CD8-positive, alpha-beta memory T cell (primary cell): ENCODE measurements around the gene IQSEC3. TPM values are rescaled to one million over a fixed set of nuclear protein-coding genes. Genes with fewer than 3 reads are reported as not detected.
A peak's percentile ranks its signal among the peaks of the same experiment; 100 is the strongest.

Source experiments
- CTCF ChIA-PET: fragments of 350-600 bp; sonication (Branson Sonifier 250); formaldehyde crosslinking; loops from one replicate; lab custom pipeline; 2021; ENCODE audit warnings: antibody characterized with exemption; lab: Charles Lee
- POLR2A ChIA-PET: fragments of 350-600 bp; sonication (Branson Sonifier 250); formaldehyde crosslinking; loops from one replicate; lab custom pipeline; 2021; ENCODE audit warnings: antibody characterized with exemption; lab: Charles Lee
- DNase-seq, 5 donors: peaks; one replicate each; pipeline versions ENCODE4 v3.0.0 to v3.0.0-alpha.2; 2020 to 2022; ENCODE audit warnings: mixed read lengths in 1 of 5
- H3K27ac ChIP-seq: one replicate; pipeline ENCODE4 v1.7.0; 2013; ENCODE audit warnings: low read depth, mild to moderate bottlenecking, low read length, moderate library complexity
- H3K27me3 ChIP-seq: 2 replicates; pipeline ENCODE4 v1.7.0; 2013; ENCODE audit warnings: low read length, mild to moderate bottlenecking; ENCODE audit not compliant: insufficient read depth, poor library complexity, severe bottlenecking
- H3K36me3 ChIP-seq: 2 replicates; pipeline ENCODE4 v1.7.0; 2013; ENCODE audit warnings: mild to moderate bottlenecking, low read length, moderate library complexity; ENCODE audit not compliant: insufficient read depth
- H3K4me1 ChIP-seq: 2 replicates; pipeline ENCODE4 v1.7.0; 2013; ENCODE audit warnings: mild to moderate bottlenecking, low read length, moderate library complexity; ENCODE audit not compliant: insufficient read depth
- H3K4me3 ChIP-seq: 2 replicates; pipeline ENCODE4 v1.7.0; 2013; ENCODE audit warnings: mild to moderate bottlenecking, low read length
- H3K9me3 ChIP-seq: 2 replicates; pipeline ENCODE4 v1.7.0; 2013; ENCODE audit warnings: mild to moderate bottlenecking, low read length
- H3K27ac Mint-ChIP-seq, 8 donors: one replicate each; pipeline ENCODE4 v1.8.0; 2020 to 2021; ENCODE audit warnings: mixed read lengths in 8 of 8, mild to moderate bottlenecking in 6 of 8, inconsistent platforms in 3 of 8, moderate library complexity in 3 of 8
- H3K27me3 Mint-ChIP-seq, 2 donors: one replicate each; pipeline ENCODE4 v1.8.0; 2020 to 2021; ENCODE audit warnings: mixed read lengths in 2 of 2, mild to moderate bottlenecking in 1 of 2, moderate library complexity in 1 of 2
- H3K36me3 Mint-ChIP-seq, 3 donors: one replicate each; pipeline ENCODE4 v1.8.0; 2020 to 2021; ENCODE audit warnings: mixed read lengths in 3 of 3, inconsistent platforms in 1 of 3, mild to moderate bottlenecking in 1 of 3
- H3K4me1 Mint-ChIP-seq, 3 donors: one replicate each; pipeline ENCODE4 v1.8.0; 2020 to 2021; ENCODE audit warnings: mixed read lengths in 3 of 3, inconsistent platforms in 1 of 3, mild to moderate bottlenecking in 1 of 3
- H3K4me3 Mint-ChIP-seq, 7 donors: one replicate each; pipeline ENCODE4 v1.8.0; 2020 to 2021; ENCODE audit warnings: mixed read lengths in 7 of 7, mild to moderate bottlenecking in 6 of 7, moderate library complexity in 4 of 7, inconsistent platforms in 2 of 7
- H3K9me3 Mint-ChIP-seq, 5 donors: one replicate each; pipeline ENCODE4 v1.8.0; 2020 to 2022; ENCODE audit warnings: mixed read lengths in 5 of 5, mild to moderate bottlenecking in 3 of 5, moderate library complexity in 2 of 5, inconsistent platforms in 1 of 5
- polyA plus RNA-seq: library from polyadenylated mRNA; unstranded; fragments of 300-500 nt; fragmentation: Illumina TruSeq; gene quantifications from one replicate; pipeline ENCODE4 v1.2.3, GENCODE V29; 2021
- total RNA-seq, 2 experiments: library from RNA; stranded (reverse); gene quantifications; one replicate each; pipeline ENCODE4 v1.2.3, GENCODE V29; 2021

The IQSEC3 gene
- total and polyA plus RNA-seq, 3 experiments from 2014 or later = 0.53 to 0.88 TPM; not detected in 1

- Histone ChIP-seq H3K36me3 (no peaks in the 10 kb centered on the region), H3K27me3 (no peaks in the 10 kb centered on the region), H3K9me3 (no peaks in the 10 kb centered on the region), H3K4me1 (no peaks in the 10 kb centered on the region), H3K4me3 (no peak overlapping the region), H3K27ac (no peak overlapping the region)
- Mint-ChIP-seq H3K36me3 (no peaks in the 10 kb centered on the region), H3K4me3 (no peak overlapping the region), H3K9me3 (no peaks in the 10 kb centered on the region), H3K27me3 (peaks cover 4 to 47% of the 10 kb centered on the region in 2 donors), H3K27ac (peak overlapping the region in 1 of 8 donors; percentile 11), H3K4me1 (peaks cover 3 to 8% (median 8%) of the 10 kb centered on the region in 3 donors)
- DNase-seq = no peak
- ChIA-PET POLR2A (no interaction called here), CTCF (no interaction called here)
Observed at GRCh38 chr12:176321-177181, 110.0 kb downstream of the IQSEC3 start.

- H3K4me3 Mint-ChIP-seq = no peak overlapping the region
- POLR2A ChIA-PET = no interaction called here
- no peaks in the 10 kb centered on the region for H3K27me3 ChIP-seq
Observed at GRCh38 chr12:177336-177979, 110.9 kb downstream of the IQSEC3 start.

DNA sequence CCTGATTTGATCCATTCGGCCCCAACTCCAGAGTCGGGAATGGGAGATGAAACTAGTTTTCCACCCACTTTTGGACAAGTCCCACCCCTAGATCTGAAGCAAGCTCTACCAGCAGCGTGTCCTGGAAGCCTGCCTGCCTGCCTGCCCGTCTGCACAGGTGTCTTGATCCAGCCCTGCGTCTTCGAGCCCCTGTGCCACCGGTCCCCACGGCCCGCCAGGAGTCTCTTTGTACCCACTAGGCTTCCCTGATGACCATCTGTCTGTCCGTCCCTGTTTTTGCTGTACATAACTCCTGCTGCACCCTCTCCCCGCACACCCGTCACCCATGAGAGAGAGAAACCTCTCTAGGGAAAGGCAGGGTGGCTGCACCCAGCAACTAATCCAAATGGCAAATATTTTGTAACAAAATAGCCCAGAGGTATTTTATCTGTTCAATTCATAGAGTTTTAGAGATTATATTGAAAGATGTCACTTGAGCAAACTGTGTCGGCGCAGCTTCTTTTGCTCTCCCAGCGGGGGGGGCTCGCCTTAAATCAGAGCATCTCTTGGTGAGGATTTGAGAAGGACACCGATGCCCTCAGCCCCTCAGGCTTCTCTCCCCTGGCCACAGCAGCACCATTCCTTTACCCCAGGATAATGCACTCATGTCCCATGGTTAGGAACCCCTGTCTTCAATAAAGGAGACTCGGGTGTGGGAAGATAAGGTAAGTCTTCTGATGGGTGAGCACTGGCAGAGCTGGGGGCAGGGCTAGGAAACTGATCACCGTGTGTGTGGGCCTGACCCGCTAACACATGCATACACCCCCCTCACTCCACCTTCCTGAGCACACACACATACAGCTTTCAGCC, 111.6 kb downstream of the IQSEC3 start:
- H3K27ac Mint-ChIP-seq = no peak overlapping the region
- no peaks in the 10 kb centered on the region for H3K36me3 Mint-ChIP-seq
- peaks cover 3 to 8% (median 8%) of the 10 kb centered on the region in 3 donors for H3K4me1 Mint-ChIP-seq
- no peaks in the 10 kb centered on the region for H3K9me3 Mint-ChIP-seq
- no peak overlapping the region for H3K4me3 Mint-ChIP-seq
- Histone ChIP-seq H3K4me3 (no peak overlapping the region), H3K9me3 (no peaks in the 10 kb centered on the region), H3K27me3 (no peaks in the 10 kb centered on the region), H3K27ac (no peak overlapping the region), H3K4me1 (no peaks in the 10 kb centered on the region), H3K36me3 (no peaks in the 10 kb centered on the region)
- ChIA-PET POLR2A (no interaction called here), CTCF (no interaction called here)
- H3K27me3 Mint-ChIP-seq = peaks cover 2 to 45% of the 10 kb centered on the region in 2 donors
- no peak for DNase-seq

More at GRCh38 chr12:177336-177979, 110.9 kb downstream of the IQSEC3 start:
- no peaks in the 10 kb centered on the region for H3K9me3 Mint-ChIP-seq
- peaks cover 3 to 8% (median 8%) of the 10 kb centered on the region in 3 donors for H3K4me1 Mint-ChIP-seq
- CTCF ChIA-PET = no interaction called here
- no peak overlapping the region for H3K27ac ChIP-seq
- peaks cover 4 to 47% of the 10 kb centered on the region in 2 donors for H3K27me3 Mint-ChIP-seq
- no peaks in the 10 kb centered on the region for H3K36me3 ChIP-seq
- H3K27ac Mint-ChIP-seq = no peak overlapping the region
- H3K4me3 ChIP-seq = no peak overlapping the region
- no peaks in the 10 kb centered on the region for H3K4me1 ChIP-seq
- no peak for DNase-seq
- H3K36me3 Mint-ChIP-seq = no peaks in the 10 kb centered on the region
- no peaks in the 10 kb centered on the region for H3K9me3 ChIP-seq

DNA sequence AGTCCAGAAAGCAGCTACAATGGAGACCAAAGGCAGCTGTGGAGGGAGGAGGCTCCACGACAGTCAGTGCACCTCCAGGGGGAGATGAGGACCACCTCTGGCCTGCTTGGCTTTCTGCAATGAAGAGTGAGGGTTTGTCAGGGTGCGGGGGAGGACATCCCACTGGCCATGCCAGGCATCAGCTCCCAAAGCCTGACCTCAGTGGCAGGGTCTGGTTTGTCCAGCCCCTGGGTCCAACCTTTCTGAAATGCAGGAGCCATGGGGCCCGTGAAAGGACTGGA, 112.2 kb downstream of the IQSEC3 start:
- peaks cover 3 to 8% (median 8%) of the 10 kb centered on the region in 3 donors for H3K4me1 Mint-ChIP-seq
- no peaks in the 10 kb centered on the region for H3K9me3 ChIP-seq
- H3K36me3 Mint-ChIP-seq = no peaks in the 10 kb centered on the region
- ChIA-PET CTCF (no interaction called here), POLR2A (no interaction called here)
- H3K27me3 Mint-ChIP-seq = peaks cover 2 to 45% of the 10 kb centered on the region in 2 donors
- H3K4me3 ChIP-seq = no peak overlapping the region
- no peaks in the 10 kb centered on the region for H3K9me3 Mint-ChIP-seq
- no peak overlapping the region for H3K27ac ChIP-seq
- no peak for DNase-seq
- H3K27me3 ChIP-seq = no peaks in the 10 kb centered on the region
- H3K27ac Mint-ChIP-seq = no peak overlapping the region
- H3K4me1 ChIP-seq = no peaks in the 10 kb centered on the region
- H3K4me3 Mint-ChIP-seq = no peak overlapping the region
- H3K36me3 ChIP-seq = no peaks in the 10 kb centered on the region

GRCh38 chr12:179131-179884, 112.7 kb downstream of the IQSEC3 start:
- Mint-ChIP-seq H3K4me1 (peaks cover 3 to 8% (median 8%) of the 10 kb centered on the region in 3 donors), H3K9me3 (no peaks in the 10 kb centered on the region), H3K27ac (no peak overlapping the region), H3K36me3 (no peaks in the 10 kb centered on the region), H3K27me3 (peaks cover 2 to 43% of the 10 kb centered on the region in 2 donors), H3K4me3 (no peak overlapping the region)
- POLR2A ChIA-PET = no interaction called here
- Histone ChIP-seq H3K27me3 (no peaks in the 10 kb centered on the region), H3K4me3 (no peak overlapping the region), H3K27ac (no peak overlapping the region), H3K9me3 (no peaks in the 10 kb centered on the region), H3K4me1 (no peaks in the 10 kb centered on the region), H3K36me3 (no peaks in the 10 kb centered on the region)
- no peak for DNase-seq
- CTCF ChIA-PET = no interaction called here

GRCh38 chr12:179885-180284, 113.3 kb downstream of the IQSEC3 start:
- CTCF ChIA-PET = no interaction called here
- H3K36me3 Mint-ChIP-seq = no peaks in the 10 kb centered on the region

DNA sequence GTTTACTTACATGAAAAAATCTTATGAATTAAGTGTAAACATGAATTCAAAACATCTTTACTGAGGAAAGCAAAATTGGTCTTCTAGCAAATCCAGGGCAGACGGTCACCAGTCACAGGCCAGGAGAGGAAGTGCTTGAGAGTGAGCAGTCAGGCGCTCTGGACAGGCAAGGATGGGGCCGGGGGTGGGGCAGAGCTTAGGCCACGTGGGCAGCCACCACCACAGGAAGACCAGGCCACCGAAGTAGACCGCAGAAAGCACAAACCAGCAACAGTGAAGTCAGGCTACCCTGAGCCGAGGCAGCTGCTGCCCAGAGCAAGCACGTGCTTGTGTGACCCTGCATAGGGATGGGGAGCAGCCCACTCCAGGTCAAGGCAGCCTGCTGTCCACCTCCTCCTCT, 113.9 kb downstream of the IQSEC3 start:
- Histone ChIP-seq H3K36me3 (no peaks in the 10 kb centered on the region), H3K27me3 (no peaks in the 10 kb centered on the region), H3K27ac (no peak overlapping the region), H3K9me3 (no peaks in the 10 kb centered on the region), H3K4me1 (no peaks in the 10 kb centered on the region), H3K4me3 (no peak overlapping the region)
- Mint-ChIP-seq H3K4me3 (peak overlapping the region in 1 of 7 donors; percentile 81), H3K27me3 (peaks cover 2 to 47% of the 10 kb centered on the region in 2 donors), H3K4me1 (peaks cover 3 to 8% (median 8%) of the 10 kb centered on the region in 3 donors), H3K27ac (peak overlapping the region in 2 of 8 donors; percentile 11 to 38), H3K36me3 (no peaks in the 10 kb centered on the region), H3K9me3 (no peaks in the 10 kb centered on the region)
- POLR2A ChIA-PET = no interaction called here
- no peak for DNase-seq
- CTCF ChIA-PET = no interaction called here

More at GRCh38 chr12:179885-180284, 113.3 kb downstream of the IQSEC3 start:
- Mint-ChIP-seq H3K27ac (peak overlapping the region in 1 of 8 donors; percentile 74), H3K27me3 (peaks cover 2 to 45% of the 10 kb centered on the region in 2 donors), H3K4me3 (no peak overlapping the region), H3K9me3 (no peaks in the 10 kb centered on the region), H3K4me1 (peaks cover 3 to 8% (median 8%) of the 10 kb centered on the region in 3 donors)
- Histone ChIP-seq H3K27me3 (no peaks in the 10 kb centered on the region), H3K4me3 (no peak overlapping the region), H3K4me1 (no peaks in the 10 kb centered on the region), H3K9me3 (no peaks in the 10 kb centered on the region), H3K27ac (no peak overlapping the region), H3K36me3 (no peaks in the 10 kb centered on the region)
- DNase-seq = no peak
- POLR2A ChIA-PET = no interaction called here
